ENCODE results near the gene LMF1.

Gene LMF1

DNA sequence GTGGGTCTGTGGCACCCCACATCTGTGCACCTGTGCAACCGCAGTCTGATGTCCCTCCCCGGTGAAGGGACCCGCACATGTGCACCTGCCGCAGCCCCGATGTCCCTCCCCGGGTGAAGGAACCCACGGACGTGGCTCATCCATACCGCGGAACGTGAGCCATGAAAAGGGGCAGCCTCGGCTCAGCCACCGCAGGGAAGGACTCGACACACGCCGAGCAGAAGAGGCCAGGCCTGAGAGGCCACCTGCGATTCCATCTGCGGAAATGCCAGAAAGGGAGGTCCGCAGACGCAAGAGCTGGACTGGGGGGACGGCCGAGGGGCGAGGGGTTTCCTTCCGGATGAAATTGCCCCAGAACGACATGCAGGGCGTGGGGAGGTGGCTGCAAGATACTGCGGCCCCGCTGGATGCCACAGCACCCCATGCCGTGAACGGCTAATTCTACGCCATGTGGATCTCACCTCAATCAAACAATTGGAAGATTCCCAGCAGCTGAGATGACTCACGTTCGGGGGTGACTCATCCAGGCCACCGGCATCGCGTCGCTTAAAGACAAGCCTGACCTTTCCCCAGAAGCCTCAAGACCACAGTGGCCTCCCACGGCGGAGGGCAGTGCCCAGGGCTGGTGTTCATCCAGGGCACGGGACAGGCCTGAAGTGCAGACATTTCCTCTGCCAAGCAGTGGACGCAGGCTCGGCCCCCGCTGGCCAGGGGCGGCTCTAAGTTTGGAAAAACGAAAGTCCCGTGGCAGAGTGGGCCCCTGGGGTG, 31.8 kb upstream of the LMF1 start:
- no peak for DNase-seq

DNA sequence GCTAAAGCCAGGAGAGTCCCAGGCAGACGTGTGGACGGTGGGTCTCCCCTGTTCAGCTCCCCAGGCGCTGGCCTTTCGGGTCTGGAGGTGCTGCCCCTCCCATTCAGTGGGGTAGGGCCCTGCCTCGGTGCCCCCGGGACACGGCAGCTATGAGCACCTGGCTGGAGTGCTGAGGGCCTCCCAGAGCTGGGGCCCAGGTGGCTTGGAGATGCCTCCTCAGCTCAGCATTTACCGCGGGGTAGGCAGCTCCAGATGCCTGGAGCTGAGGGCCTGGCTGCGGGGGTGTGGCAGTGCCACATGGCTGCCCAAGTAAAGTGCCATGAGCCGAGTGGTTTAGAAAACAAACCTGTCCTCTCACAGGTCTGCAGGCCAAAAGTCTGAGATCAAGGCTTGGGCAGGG, 30.3 kb upstream of the LMF1 start:
- no peak for DNase-seq

DNA sequence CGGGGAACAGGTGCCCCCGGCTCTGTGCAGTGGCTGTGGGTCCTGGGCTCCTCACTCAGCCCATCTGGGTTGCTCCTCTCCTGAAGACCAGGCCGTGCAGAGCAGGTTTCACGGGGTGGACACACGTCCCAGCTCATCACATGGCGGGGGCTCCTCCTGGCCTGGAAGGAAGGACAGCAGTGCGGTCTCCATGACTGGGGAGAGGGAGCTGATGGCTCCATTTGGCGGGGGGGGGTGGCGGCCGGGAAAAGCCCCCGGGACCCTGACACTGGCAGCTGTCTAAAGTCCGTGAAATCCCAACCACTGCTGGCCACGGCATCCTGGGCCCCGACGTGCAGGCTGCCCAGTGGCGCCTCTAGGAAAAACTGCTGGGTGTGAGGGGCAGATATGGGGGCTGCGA, 29.8 kb upstream of the LMF1 start:
- no peak for DNase-seq

DNA sequence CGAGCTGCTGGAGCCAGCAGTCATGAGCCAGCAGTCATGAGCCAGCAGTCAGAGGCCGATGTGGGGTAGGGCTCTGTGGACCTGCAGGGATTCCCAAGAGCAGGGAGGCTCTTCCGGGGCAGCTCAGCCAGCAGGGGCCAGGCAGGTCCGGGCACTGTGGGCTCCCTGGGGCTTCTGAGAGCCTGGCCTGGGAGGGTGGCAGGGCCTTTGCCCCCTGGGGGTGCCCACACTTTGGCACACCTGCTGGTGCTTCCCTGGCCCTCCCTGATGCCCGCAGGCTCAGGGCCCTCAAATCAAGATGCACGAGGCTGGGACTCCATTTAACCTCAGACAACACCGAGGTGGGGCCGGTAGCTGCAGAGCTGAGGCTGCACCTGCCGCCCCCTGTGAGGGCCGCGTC, 28.9 kb upstream of the LMF1 start:
- DNase-seq: no peak

DNA sequence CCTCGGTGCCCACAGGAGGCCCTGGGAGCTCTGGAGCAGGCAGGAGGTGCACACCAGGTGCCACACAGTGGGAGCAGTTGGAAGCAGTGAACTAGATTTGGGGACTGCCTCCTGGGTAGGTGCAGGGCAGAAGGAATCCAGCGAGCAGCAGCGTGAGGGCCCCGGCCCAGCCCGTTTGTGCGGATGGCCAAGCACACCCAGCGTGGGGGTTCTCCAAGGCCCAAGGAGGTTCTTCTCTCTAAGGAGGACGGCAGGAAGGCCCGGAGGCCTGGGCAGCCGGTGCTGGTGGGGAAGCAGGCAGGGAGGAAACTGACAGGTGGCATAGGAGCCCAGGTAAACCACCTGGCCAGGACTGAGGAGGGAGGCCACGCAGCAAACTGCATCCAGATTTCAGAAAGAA, 27.8 kb upstream of the LMF1 start:
- no peak for DNase-seq

DNA sequence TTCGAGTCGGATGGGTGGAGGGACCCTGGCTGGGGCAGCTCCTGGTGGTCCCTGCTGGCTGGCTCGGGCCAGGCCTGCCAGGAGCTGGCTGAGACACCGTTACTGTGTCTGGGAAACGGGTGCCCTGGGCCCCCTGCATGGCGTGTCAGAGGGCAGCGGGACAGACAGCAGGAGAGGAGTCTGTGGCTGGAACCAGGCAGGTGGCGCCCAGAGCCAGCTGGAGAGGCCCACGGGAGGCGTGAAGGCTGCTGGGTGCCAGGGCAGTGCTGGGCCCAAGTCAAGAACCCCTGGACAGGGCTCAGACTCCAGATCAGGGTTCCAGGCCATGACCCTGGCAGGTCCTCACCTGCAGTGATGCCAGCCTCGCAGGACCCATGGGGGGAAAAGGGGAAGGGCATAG, 27.4 kb upstream of the LMF1 start:
- no peak for DNase-seq

DNA sequence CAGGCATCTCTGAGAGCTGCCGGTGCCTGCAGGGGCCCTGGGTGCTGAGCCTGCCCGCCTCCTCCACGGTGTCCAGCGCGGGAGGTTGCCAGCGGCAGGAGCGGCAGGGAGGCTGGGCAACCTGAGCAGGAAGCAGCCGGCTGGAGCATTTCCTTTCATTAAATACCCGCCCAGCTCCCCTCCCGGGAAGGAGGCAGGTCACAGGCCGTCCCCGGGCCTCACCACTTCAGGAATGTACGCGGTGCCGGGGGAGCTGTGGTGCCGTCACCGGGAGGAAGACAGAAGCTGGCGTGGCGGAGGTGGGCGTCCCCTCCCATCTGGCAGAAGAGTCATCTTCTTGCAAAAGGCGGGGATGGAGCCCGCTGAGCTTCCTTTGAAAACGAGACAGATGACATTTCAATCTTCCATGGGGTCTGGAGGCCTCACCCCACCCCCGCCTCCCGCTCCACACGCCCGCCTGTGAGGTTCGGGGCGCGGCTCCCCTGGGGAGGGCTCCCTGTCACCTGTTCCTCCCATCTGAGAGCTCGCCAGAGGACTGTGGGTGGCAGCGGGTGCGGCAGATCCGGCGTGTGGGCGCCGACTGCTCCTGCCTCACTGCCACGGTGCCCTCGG, 26.8 kb upstream of the LMF1 start:
- no peak for DNase-seq

DNA sequence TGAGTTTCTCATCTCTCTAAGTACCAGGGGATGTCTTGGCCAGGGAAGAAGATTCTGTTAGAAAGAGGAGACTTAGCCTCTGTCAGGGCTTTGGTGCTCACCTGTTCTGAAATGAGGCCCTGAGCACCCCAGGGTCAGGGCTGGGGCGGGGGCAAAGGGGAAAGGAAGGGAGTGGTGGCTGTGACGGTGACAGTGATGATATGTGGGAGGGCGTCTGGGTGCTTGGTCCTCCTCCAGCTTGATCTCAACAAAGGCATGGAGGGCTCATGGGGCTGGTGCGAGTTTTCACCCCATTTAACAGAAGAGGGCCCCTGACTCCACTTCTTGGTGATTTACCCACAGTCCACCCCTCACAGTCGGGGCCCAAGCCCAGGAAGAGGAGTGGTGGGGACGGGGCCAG, 25.9 kb upstream of the LMF1 start:
- DNase-seq: no peak

DNA sequence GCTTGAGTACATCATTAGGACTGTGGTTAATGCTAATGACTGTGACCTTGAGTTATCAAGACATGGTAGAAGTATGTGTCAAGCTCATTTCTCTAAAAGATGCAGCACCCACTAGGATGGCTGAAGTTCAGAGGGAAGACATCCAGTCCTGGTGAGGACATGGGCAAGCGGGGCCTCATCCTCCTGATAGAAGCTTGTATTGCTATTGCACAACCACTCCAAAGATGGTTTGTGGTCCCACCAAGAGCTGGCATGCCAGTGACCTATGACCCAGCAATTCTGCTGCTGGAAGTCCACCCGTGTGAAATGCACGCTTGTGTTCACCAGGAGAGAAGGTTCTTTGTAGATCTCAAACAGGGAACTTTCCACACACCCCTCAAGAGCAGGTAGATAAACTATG, 25.0 kb upstream of the LMF1 start:
- no peak for DNase-seq

DNA sequence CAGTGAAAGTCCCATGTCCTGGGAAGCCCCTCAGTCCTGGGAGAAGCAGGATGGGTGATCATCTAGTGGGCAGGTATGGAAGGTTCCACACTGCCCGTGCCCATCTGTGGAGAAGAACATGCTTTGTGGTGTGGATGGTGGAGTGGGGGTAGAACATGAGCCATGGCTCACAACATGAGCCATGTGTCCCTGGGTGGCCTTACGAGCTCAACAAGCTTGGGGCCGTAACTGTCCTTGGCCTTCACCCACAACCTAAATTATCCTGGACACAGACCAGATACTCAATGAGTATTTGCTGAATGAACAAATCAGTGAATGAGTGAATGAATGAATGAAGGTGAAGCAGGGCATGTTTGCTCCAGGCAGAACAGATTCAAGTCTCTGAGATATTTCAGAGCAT, 24.3 kb upstream of the LMF1 start:
- DNase-seq: no peak

DNA sequence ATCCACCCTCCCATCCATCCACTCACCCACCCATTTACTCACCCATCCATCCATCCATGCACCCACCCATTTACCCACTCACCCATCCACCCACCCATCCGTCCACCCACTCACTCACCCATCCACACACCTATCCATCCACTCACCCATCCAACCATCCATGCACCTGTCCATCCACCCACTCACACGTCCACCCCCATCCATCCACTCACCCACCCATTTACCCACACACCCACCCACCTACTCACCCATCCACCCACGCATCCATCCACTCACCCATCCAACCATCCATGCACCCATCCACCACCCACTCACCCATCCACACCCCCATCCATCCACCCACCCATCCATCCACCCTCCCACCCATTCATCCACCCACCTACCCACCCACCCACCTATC, 22.9 kb upstream of the LMF1 start:
- DNase-seq: no peak

DNA sequence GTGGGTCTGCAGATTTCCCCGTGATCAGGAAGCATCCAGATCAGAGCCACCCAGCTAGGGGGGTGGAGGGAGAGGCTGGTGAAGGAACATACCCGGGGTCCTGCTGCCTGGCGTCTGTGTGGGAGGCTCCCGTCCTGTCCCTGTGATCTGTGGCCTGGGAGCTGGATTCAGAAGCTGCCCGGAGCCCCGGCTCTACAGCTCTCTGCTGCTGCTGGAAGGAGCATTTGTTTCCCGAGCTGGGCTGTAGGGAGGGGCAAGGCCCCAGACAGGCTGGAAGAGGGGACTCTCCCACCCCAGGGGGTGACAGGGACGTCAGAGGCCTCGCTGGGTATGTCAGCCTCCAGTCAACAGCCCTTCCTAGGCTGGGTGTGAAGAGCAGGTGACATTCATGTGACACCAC, 21.0 kb upstream of the LMF1 start:
- DNase-seq: no peak

DNA sequence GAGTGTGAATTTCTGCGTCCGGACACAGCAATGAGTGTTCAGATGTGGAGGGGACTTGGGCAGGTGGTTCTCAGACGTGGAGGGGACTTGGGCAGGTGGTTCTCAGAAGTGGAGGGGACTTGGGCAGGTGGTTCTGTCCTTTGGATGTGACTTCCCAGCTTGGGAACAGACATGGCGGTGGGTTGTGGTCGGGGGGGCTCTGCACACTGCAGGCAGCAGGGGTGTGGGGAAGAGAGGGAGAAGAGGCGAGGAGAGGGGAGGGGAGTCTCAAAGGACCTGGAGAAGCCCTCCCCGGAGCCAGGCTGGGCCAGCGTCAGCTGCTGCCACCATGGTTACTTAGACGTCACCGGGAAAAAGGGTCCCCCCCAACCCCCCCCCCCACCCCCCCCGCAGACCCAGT, 20.6 kb upstream of the LMF1 start:
- DNase-seq: no peak

DNA sequence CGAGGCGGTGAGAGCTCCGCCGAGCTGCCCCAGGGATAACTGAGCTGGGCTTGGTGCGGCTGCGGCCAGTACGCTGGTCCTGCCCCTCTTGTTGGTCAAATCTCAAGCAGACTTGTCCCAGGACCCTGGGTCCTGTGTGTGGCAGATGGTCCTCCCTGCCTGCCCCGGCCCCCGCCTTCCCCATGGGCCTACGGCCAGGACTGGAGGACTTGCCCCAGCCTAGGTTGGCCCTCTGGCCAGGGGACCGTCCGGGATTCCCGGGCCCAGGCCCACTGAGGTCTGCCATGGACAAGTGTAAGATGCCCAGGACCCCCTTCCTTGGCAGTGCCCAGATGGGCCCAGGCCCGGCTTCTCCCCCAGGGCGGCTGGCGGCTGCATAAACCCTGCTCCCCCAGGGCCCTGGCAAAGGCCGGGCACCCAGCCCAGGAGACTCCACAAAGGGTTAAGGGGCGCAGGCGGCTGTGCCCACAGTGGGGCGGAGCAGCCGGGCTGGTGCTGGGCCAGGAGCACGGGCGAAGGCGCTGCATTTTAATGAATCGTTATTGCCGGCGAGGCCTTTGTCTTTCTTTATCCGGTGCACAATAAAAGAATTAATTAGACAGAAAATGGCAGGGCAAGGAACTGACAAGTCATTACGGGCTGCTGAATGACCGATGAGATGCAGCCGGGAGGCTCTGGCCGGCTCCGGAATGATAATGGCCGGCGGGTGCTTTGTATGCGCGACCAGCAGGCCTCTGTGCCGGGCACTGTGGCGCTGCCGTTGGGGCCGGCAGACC, 19.9 kb upstream of the LMF1 start:
- no peak for DNase-seq

DNA sequence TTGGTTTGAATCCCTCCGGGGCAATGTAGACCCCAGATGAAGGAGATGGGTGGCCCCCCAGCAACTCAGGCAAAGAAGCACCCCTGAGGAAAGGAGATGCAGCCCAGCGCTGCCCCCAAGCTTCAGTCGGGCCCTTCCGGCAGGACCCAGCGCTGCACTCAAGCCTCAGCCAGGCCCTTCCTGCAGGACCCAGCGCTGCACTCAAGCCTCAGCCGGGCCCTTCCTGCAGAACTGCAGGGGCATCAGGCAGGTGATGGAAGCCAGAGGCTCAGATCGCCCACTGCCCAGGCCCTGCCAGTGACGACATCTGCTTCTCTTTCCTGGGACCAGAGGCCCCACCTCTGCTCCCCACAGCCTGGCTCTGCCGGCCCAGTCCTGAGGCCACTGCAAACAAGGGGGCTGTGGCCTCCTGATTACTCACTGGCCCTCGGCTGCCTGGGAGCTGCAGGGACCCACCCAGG, 18.6 kb upstream of the LMF1 start:
- no peak for DNase-seq

DNA sequence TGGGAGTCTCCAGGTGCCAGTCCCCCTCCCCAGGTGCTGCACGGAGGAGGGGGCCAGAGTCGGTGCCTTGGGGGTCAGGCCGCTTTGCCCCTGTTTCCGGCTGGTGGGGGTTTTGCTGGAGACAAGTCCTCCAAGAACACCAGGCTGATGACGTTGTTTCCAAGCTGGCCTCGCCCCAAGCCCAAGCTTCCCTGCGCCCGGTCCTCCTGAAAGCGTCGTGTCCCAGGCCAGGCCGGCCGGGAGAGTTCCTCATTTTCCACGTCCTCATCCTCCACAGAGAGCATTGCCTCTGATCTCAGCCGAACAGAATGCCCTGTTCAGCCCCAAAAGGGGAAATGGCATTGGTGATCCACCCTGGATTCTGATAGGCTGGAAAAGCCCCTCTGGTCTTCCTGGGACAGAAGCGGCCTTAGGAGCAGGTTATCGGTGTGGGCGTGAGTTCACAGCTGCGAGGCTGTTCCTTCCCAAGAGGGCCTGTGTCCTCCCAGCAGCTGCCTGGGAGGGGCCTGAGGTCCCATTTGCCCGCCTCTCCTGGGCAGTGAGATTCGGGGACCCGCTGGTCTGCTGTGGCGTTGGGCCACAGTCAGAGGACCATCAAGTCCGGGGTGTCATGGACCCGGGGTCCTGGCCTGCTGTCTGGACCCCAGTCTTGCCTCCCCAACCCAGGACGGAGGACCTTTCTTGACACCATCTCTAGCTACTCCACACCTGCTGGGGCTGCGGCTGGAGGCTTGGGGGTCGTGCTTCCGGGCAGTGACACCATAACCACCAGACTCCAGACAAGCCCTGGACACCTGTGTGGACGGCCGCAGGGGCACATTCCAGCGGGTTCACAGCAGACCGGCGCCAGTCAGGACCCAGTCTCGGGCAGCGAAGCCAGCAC, 17.9 kb upstream of the LMF1 start:
- no peak for DNase-seq

DNA sequence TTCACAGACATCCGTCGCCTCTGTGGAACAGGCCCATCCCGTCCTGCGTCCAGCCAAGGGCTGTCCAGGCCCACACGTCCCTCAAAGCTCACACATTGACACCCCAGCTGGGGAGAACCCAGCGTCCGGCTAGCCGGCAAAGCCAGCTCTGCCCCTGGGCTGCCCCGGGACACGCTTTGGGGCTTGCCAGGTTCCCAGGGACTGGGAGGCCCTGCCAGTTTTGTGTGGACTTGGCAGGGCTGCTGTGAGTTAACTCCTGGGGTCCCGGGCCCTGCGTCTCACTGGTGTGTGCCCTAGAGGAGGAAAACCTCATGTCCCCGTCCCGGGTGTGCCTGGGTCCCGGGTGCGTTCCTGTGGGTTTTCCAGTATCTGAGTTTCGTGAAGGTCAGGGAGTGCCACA, 17.1 kb upstream of the LMF1 start:
- no peak for DNase-seq

DNA sequence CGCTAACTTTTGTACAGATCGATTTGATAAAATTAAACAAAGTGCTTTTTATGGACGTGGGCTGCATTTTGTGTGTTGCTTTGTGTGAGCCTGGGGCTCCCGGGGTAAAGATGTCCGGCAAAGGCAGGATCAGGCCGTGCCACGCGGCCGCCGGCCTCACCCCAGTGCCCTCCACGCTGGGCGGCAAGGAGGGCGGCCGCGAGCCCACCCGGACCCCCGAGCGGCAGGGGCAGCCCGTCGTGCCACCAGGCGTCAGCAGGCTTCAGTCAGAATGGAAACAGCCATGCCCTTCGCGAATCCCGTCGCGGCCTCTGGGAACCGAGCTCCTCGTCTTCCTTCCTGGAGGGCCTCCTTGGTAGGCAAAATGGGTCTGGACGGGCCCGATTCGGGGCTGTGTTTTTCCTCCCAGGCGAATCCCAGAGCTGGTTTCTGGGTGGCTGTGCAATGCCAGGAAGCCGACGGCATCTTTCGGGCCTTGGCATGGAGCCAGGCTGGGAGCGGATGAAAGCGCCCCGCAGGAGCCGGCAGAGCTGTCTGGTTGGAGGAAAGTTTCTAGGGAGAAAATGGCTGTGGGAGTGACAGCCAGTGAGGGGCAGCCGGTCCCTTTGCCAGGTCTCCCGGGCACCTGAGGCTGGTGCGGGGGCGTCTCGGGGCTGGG, 16.3 kb upstream of the LMF1 start:
- no peak for DNase-seq

DNA sequence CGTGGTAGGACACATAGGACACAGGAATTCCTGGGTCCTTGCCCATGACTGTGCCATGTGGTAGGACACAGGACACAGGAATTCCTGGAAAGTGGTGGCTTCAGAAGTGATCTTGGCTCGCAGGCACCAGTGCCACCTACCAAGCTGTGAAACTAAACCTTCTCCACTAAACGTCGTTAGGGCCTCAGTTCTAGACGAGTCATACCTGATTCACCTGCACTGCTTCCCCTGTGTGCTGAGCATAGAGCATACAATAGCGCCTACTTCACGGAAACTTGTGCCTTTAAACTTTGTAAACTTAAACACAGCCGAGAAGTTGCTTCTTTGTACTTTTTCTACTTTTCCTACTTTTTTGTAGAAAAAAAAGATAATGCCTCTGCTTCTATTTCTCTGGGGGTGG, 15.6 kb upstream of the LMF1 start:
- DNase-seq: no peak

DNA sequence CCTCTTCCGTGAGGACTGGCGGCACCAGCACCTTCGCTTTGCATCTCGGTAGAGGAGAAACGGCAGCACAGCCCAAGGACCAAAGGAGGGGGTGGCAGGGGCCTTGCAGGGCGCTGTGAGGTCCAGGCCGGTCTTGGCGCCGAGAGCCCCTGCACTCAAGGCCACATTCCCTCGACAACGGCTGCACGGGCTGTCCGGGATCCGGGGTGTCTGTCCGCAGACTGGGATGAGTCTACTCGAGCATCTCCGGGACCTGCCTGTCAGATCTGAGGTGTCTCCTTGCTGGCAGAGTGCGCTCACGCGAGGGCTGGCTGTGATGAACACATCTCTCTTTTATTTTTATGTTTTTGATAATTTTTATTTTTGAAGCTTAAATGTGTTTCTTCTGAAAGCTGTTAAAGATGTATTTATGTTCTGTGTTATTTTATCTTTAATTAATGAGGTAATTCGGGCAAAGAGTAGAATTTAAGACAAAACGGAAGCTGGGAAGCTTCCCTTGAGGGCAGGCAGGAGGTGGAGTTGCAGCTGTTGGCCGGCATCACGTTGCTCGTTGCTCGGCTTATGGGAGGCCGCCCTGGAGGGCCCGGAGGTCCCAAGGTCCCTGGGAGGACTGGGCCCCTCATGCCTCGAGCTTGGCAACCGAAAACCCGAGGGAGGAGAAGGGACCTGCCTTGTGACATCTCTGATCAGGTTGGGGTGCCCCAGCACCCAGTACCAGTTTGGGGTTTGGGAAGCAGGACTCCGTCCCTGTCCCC, 15.0 kb upstream of the LMF1 start:
- no peak for DNase-seq

DNA sequence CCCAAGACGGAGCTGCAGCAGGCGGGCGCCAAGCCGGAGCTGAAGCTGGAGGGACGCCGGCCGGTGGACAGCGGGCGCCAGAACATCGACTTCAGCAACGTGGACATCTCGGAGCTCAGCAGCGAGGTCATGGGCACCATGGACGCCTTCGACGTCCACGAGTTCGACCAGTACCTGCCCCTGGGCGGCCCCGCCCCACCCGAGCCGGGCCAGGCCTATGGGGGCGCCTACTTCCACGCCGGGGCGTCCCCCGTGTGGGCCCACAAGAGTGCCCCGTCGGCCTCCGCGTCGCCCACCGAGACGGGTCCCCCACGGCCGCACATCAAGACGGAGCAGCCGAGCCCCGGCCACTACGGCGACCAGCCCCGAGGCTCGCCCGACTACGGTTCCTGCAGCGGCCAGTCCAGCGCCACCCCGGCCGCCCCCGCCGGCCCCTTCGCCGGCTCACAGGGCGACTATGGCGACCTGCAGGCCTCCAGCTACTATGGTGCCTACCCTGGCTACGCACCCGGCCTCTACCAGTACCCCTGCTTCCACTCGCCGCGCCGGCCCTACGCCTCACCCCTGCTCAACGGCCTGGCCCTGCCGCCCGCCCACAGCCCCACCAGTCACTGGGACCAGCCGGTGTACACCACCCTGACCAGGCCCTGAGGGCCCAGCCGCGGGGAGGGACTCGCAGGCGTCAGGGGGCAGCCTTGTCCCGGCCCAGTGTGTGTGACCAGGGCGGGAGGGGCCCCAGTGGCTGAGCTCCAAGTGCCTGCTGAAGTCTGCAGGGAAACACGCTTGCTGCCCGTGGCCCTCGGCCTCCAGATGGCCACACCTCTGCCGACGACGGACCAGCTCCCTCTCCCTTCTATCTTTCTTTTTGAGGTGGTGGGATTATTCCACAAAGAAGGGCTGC, 14.2 kb upstream of the LMF1 start:
- DNase-seq: no peak

All from cortex of kidney (tissue), 1 donor.